ENCODE results near the gene NELFCD. TPM values are rescaled to one million over a fixed set of nuclear protein-coding genes. Genes with fewer than 3 reads are reported as not detected.

The NELFCD gene
- total RNA-seq, 2 experiments from 2014 or later: 95.7 to 97.0 TPM

DNA sequence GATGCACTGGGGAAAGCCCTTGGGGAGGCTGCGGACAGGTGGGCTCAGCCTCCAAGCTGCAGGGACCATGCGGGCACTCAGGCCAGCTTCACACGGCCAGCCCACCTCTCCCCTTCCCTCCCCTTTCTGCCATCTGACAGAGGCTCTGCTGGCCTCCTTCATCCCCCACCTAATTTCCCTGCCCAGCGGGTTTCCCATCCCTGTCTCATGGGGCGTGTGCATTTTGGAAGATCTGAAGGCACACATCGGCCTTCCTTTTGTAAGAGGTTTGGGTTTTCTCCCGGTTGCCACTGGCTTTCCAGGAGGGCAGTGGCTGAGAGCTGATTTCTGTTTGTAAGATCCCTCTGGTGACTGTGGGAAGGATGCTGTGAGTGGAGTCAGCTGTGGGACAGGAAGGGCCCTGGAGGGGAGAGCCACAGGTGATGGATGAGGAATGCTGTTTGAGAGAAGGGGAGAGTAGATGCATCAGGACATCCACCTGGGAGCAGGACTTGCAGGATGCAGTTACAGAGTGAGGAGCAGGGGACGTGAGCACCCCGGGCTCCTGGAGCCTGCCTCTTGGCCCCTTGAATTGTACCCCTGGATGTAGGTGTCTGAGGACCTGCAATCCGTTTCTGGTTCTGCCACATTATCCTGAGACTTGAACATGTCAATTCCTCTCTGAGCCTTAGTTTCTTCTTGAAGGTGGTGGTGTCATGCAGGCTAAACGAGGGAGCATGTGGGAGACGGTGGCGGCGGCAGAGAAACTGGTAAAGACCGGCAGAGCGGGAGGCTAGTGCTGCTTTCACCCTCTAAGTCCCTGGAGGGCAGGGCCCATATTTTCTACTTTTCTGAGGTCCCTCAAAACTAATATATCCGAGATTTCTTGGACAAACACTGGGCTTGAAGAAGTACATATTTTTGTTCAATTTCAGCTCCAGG, 32.2 kb downstream of the NELFCD start:
- no peak overlapping the region for H3K4me3 ChIP-seq (ENCODE audit: low read length)
- no peak overlapping the region for H3K27ac ChIP-seq (ENCODE audit: low read depth in 1 of 2, low read length in 2 of 2)
- intact Hi-C loops (cut with DNase I, micrococcal nuclease): no loop called here
- Mint-ChIP-seq H3K36me3 (ENCODE audit: low read depth) (no peaks in the 10 kb centered on the region), H3K27ac (no peak overlapping the region), H3K4me3 (no peak overlapping the region), H3K27me3 (no peaks in the 10 kb centered on the region), H3K9me3 (no peaks in the 10 kb centered on the region), H3K4me1 (ENCODE audit: low read depth) (peaks cover 44% of the 10 kb centered on the region)
- H3K36me3 ChIP-seq (ENCODE audit: insufficient read depth, low read length): peaks cover 2% of the 10 kb centered on the region
- no peaks in the 10 kb centered on the region for H3K27me3 ChIP-seq (ENCODE audit: control insufficient read depth in 1 of 2, insufficient read depth in 2 of 2, low read length in 2 of 2)
- ATAC-seq (ENCODE audit: poor library complexity): no peak
- TF ChIP-seq, protein P1, sequence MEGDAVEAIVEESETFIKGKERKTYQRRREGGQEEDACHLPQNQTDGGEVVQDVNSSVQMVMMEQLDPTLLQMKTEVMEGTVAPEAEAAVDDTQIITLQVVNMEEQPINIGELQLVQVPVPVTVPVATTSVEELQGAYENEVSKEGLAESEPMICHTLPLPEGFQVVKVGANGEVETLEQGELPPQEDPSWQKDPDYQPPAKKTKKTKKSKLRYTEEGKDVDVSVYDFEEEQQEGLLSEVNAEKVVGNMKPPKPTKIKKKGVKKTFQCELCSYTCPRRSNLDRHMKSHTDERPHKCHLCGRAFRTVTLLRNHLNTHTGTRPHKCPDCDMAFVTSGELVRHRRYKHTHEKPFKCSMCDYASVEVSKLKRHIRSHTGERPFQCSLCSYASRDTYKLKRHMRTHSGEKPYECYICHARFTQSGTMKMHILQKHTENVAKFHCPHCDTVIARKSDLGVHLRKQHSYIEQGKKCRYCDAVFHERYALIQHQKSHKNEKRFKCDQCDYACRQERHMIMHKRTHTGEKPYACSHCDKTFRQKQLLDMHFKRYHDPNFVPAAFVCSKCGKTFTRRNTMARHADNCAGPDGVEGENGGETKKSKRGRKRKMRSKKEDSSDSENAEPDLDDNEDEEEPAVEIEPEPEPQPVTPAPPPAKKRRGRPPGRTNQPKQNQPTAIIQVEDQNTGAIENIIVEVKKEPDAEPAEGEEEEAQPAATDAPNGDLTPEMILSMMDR (IDR thresholded peaks at IDR 0.05): no peak
- no peaks in the 10 kb centered on the region for H3K9me3 ChIP-seq (ENCODE audit: control insufficient read depth in 1 of 2, insufficient read depth in 1 of 2, low read length in 2 of 2)
- ChIA-PET CTCF (no interaction called here), POLR2A (no interaction called here)
- no peak for DNase-seq
- H3K4me1 ChIP-seq (ENCODE audit: insufficient read depth, low read length): peaks cover 31% of the 10 kb centered on the region

DNA sequence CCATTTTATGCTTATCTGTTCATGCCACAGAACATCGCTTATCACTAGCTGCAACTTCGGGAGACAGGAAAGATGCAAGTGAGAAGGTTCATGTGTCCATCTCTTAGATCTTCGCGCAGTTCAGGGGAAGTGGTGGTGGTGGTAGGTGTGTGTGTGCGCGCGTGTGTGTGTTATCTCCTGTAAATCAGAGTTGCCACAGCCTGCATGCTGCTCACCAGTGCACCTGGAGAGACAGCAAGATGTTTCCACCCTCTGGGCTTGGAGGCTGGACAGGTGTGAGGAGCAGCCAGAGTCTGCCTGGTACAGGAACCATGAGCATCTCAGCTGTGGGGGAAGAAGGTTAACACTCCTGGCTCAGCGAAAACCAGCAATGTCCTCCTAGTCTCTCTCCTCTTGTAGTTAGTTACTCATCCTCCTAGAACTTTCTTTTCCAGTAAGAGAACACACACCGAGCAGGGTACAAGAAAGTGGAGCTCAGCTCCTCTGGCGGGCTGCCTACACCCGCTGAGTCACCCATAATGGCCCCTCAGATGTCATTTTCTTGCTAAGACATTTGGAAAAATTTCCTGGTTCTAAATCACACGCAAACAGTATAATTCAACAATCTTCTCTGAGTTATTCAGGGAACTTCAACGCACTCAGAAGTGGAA, 33.0 kb downstream of the NELFCD start:
- H3K27me3 Mint-ChIP-seq: no peaks in the 10 kb centered on the region
- intact Hi-C loops (cut with DNase I, micrococcal nuclease): no loop called here
- no peaks in the 10 kb centered on the region for H3K9me3 Mint-ChIP-seq
- H3K36me3 ChIP-seq (ENCODE audit: insufficient read depth, low read length): peaks cover 2% of the 10 kb centered on the region
- peak; percentile 75 for ATAC-seq (ENCODE audit: poor library complexity)
- POLR2A ChIA-PET: no interaction called here
- H3K36me3 Mint-ChIP-seq (ENCODE audit: low read depth): no peaks in the 10 kb centered on the region
- H3K4me1 Mint-ChIP-seq (ENCODE audit: low read depth): peaks cover 44% of the 10 kb centered on the region
- H3K4me3 ChIP-seq (ENCODE audit: low read length): no peak overlapping the region
- H3K27ac Mint-ChIP-seq: peak overlapping the region; percentile 25
- no peak overlapping the region for H3K4me3 Mint-ChIP-seq
- CTCF ChIA-PET: no interaction called here
- no peak overlapping the region for H3K27ac ChIP-seq (ENCODE audit: low read depth in 1 of 2, low read length in 2 of 2)
- TF ChIP-seq, protein P1 (IDR thresholded peaks at IDR 0.05): no peak
- no peaks in the 10 kb centered on the region for H3K27me3 ChIP-seq (ENCODE audit: control insufficient read depth in 1 of 2, insufficient read depth in 2 of 2, low read length in 2 of 2)
- H3K9me3 ChIP-seq (ENCODE audit: control insufficient read depth in 1 of 2, insufficient read depth in 1 of 2, low read length in 2 of 2): no peaks in the 10 kb centered on the region
- DNase-seq: peak in 5 of 14 experiments; percentile 16 to 52 (median 26)
- H3K4me1 ChIP-seq (ENCODE audit: insufficient read depth, low read length): peaks cover 27% of the 10 kb centered on the region

DNA sequence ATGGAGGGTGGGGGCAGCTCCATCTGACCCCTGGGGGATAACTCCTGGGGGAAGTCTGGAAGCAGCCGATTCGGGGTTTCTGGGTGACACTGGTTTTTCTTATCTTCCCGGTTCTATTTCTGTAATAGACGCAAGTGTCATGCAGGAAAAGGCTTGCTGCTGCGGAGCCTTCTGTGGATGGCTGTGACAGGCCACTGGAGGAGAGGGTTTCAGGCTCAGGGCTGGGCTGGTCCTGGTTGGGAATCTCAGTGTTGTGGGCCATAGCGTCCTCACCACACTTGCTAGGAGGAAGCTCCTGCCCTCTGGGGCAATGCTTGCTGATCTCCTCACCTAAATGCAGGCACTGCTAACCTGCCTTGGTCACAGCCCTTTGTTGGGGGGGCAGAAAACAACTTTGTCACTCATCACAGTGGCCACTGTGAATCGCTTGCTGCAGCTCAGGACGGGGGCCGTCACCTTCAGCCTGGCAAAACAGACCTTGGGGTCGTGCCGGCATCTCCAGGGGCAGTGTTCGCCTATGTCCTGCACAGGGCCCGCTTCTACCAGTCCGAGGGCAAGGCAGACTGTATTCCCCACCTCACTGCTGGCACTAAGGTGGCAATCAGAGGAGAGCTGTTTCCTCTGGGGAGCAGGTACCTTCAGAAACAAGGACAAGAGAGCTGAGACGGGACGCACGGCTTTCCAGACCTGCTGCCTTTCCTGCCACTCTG, 33.8 kb downstream of the NELFCD start:
- Mint-ChIP-seq H3K27ac (no peak overlapping the region), H3K27me3 (no peaks in the 10 kb centered on the region), H3K9me3 (no peaks in the 10 kb centered on the region), H3K4me3 (no peak overlapping the region), H3K4me1 (ENCODE audit: low read depth) (peaks cover 44% of the 10 kb centered on the region), H3K36me3 (ENCODE audit: low read depth) (no peaks in the 10 kb centered on the region)
- H3K27ac ChIP-seq (ENCODE audit: low read depth in 1 of 2, low read length in 2 of 2): no peak overlapping the region
- CTCF ChIA-PET: no interaction called here
- POLR2A ChIA-PET: interaction anchor here (2.1 kb wide), 1 partner anchor 17 kb away, joined by 6 read pairs; the partner anchor contains the start of gene ATP5F1E
- intact Hi-C loops (cut with DNase I, micrococcal nuclease): no loop called here
- ATAC-seq (ENCODE audit: poor library complexity) (no peak), DNase-seq (no peak)
- H3K4me1 ChIP-seq (ENCODE audit: insufficient read depth, low read length): peaks cover 27% of the 10 kb centered on the region
- H3K4me3 ChIP-seq (ENCODE audit: low read length): no peak overlapping the region
- H3K36me3 ChIP-seq (ENCODE audit: insufficient read depth, low read length): peaks cover 2% of the 10 kb centered on the region
- no peaks in the 10 kb centered on the region for H3K27me3 ChIP-seq (ENCODE audit: control insufficient read depth in 1 of 2, insufficient read depth in 2 of 2, low read length in 2 of 2)
- TF ChIP-seq, protein P1 (IDR thresholded peaks at IDR 0.05): no peak
- no peaks in the 10 kb centered on the region for H3K9me3 ChIP-seq (ENCODE audit: control insufficient read depth in 1 of 2, insufficient read depth in 1 of 2, low read length in 2 of 2)

Measured in CD4-positive, alpha-beta T cell (primary cell).